ENCODE results near the gene PPP1R37. TPM values are rescaled to one million over a fixed set of nuclear protein-coding genes. Genes with fewer than 3 reads are reported as not detected.

The PPP1R37 gene
- total and polyA plus RNA-seq, 2 of the 8 experiments (the other 6 are each of a cell fraction or from before 2014, with no cell fraction given), result 14.6 to 25.7 TPM

DNA sequence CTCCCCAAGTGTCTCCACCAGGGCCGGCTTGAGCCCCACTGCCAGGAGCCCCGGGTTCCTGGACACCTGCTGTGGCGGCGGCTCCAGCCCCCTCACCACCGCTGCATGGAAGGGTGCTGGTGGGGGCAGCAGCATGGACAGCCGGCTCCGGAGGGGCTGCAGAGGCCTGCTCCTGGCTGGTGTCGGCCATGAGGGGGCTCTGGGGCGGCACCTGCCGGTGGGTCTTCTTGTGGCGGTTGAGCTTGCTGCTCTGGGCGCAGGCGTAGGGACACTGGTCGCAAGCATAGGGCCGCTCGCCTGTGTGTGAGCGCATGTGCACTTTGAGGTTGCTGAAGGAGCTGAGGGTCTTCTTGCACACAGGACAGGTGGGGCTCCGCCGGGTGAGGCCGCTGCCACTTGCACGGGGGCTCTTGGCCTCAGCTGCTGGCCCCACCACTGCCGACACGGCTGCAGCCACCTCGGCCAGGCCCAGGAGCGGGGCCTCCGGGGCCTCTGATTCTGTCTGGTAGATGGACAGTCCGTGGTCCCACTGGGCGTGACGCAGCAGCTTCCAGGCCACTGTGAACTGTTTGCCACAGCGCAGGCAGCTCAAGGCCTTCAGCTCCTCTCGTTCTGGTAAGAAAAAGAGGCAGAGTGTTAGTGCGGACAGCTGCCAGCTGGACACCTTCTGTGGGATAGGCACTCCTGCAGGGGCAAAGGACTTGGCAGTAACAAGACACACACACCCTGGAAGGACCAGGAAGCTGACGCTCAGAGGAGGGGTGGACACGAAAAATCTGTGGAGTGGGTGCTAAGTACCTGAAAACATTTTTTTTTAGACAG lies 20.8 kb upstream of the PPP1R37 start (continued):
- no peak for TF ChIP-seq CTBP2 (IDR thresholded peaks at IDR 0.05; ENCODE audit: borderline replicate concordance, insufficient read depth, insufficient read length, low read length)
- TF ChIP-seq BCL11A (IDR thresholded peaks at IDR 0.05; ENCODE audit: low read depth in 2 of 2, low read length in 2 of 2), result no peak
